HEK293 (cell line): ENCODE measurements around the gene MAPRE2.

Experiments
- MYNN ChIP-seq: fragments of 450-650 bp; formaldehyde crosslinking; IDR thresholded peaks from 2 replicates; pipeline ENCODE4 v1.5.1; 2016; ENCODE audit warnings: missing biosample characterization, missing genetic modification characterization, borderline replicate concordance
- ZNF146 ChIP-seq: fragments of 450-650 bp; formaldehyde crosslinking; IDR thresholded peaks from 2 replicates; pipeline ENCODE4 v1.5.1; 2016; ENCODE audit warnings: missing biosample characterization, missing genetic modification characterization
- ZNF184 ChIP-seq: fragments of 450-650 bp; IDR thresholded peaks from 2 replicates; pipeline ENCODE4 v1.5.1; 2018; ENCODE audit warnings: missing biosample characterization, mild to moderate bottlenecking, missing genetic modification characterization
- ZNF274 ChIP-seq, 2 experiments: fragments of 200-500 bp in 1 of 2; fragments of 450-650 bp in 1 of 2; sonication (Bioruptor generic) in 1 of 2; formaldehyde crosslinking in 1 of 2; IDR thresholded peaks; 2 replicates each; pipeline versions ENCODE4 v1.5.1 to v1.6.1; 2014 to 2016; ENCODE audit warnings: borderline replicate concordance in 1 of 2, inconsistent platforms in 1 of 2, low read length in 1 of 2, missing biosample characterization in 1 of 2, missing genetic modification characterization in 1 of 2
- ZNF777 ChIP-seq: fragments of 450-650 bp; formaldehyde crosslinking; IDR thresholded peaks from 2 replicates; pipeline ENCODE4 v1.5.1; 2017; ENCODE audit warnings: missing biosample characterization, missing genetic modification characterization, borderline replicate concordance
- ZNF837 ChIP-seq: fragments of 450-650 bp; formaldehyde crosslinking; IDR thresholded peaks from 2 replicates; pipeline ENCODE4 v1.5.1; 2016; ENCODE audit warnings: missing biosample characterization, missing genetic modification characterization
- TF ChIP-seq, protein P1 (sequence below): fragments of 450-650 bp; formaldehyde crosslinking; IDR thresholded peaks from 2 replicates; pipeline ENCODE4 v1.5.1; 2016; ENCODE audit warnings: missing biosample characterization, missing genetic modification characterization
- TF ChIP-seq, protein P2 (sequence below): fragments of 450-650 bp; formaldehyde crosslinking; IDR thresholded peaks from 2 replicates; pipeline ENCODE4 v1.5.1; 2016; ENCODE audit warnings: missing biosample characterization, missing genetic modification characterization
- TF ChIP-seq, protein P3 (sequence below): fragments of 450-650 bp; formaldehyde crosslinking; IDR thresholded peaks from 2 replicates; pipeline ENCODE4 v1.5.1; 2016; ENCODE audit warnings: missing biosample characterization, missing genetic modification characterization
- TF ChIP-seq, protein P4 (sequence below): fragments of 450-650 bp; formaldehyde crosslinking; IDR thresholded peaks from 2 replicates; pipeline ENCODE4 v1.5.1; 2017; ENCODE audit warnings: missing biosample characterization, missing genetic modification characterization

DNA sequence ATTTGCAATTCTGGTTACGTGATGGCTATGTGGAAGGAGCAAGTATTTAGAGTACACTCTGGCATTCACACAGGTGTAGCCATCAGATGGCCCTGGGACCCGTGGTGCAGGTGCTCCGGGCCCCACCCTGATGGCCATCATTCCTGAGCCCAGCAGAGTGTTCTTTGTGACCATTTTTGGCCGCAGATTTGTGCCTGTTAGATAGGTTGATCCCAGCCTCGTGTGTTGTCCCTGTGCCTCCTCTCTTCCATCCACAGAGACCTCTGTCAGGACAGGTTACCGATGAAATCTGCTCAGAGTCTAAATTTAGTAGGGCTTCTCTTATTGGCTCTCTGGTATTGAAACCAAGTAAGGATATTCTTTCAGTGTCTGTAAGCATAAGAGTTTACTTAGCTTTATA is 33.9 kb downstream of the MAPRE2 start:
- TF ChIP-seq, protein P1, sequence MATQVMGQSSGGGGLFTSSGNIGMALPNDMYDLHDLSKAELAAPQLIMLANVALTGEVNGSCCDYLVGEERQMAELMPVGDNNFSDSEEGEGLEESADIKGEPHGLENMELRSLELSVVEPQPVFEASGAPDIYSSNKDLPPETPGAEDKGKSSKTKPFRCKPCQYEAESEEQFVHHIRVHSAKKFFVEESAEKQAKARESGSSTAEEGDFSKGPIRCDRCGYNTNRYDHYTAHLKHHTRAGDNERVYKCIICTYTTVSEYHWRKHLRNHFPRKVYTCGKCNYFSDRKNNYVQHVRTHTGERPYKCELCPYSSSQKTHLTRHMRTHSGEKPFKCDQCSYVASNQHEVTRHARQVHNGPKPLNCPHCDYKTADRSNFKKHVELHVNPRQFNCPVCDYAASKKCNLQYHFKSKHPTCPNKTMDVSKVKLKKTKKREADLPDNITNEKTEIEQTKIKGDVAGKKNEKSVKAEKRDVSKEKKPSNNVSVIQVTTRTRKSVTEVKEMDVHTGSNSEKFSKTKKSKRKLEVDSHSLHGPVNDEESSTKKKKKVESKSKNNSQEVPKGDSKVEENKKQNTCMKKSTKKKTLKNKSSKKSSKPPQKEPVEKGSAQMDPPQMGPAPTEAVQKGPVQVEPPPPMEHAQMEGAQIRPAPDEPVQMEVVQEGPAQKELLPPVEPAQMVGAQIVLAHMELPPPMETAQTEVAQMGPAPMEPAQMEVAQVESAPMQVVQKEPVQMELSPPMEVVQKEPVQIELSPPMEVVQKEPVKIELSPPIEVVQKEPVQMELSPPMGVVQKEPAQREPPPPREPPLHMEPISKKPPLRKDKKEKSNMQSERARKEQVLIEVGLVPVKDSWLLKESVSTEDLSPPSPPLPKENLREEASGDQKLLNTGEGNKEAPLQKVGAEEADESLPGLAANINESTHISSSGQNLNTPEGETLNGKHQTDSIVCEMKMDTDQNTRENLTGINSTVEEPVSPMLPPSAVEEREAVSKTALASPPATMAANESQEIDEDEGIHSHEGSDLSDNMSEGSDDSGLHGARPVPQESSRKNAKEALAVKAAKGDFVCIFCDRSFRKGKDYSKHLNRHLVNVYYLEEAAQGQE = no peak
- TF ChIP-seq ZNF184 (tag by site-specific recombination) (no peak), ZNF146 (tag by site-specific recombination) (no peak), ZNF274 (IDR thresholded peaks at IDR 0.05; ENCODE audit: low read length) (no peak), ZNF274 (tag by site-specific recombination; IDR thresholded peaks at IDR 0.05; ENCODE audit: borderline replicate concordance) (no peak), MYNN (tag by site-specific recombination) (no peak), ZNF777 (tag by site-specific recombination) (no peak), ZNF837 (tag by site-specific recombination) (no peak)
- TF ChIP-seq, protein P2, sequence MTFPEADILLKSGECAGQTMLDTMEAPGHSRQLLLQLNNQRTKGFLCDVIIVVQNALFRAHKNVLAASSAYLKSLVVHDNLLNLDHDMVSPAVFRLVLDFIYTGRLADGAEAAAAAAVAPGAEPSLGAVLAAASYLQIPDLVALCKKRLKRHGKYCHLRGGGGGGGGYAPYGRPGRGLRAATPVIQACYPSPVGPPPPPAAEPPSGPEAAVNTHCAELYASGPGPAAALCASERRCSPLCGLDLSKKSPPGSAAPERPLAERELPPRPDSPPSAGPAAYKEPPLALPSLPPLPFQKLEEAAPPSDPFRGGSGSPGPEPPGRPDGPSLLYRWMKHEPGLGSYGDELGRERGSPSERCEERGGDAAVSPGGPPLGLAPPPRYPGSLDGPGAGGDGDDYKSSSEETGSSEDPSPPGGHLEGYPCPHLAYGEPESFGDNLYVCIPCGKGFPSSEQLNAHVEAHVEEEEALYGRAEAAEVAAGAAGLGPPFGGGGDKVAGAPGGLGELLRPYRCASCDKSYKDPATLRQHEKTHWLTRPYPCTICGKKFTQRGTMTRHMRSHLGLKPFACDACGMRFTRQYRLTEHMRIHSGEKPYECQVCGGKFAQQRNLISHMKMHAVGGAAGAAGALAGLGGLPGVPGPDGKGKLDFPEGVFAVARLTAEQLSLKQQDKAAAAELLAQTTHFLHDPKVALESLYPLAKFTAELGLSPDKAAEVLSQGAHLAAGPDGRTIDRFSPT = no peak
- TF ChIP-seq, protein P3, sequence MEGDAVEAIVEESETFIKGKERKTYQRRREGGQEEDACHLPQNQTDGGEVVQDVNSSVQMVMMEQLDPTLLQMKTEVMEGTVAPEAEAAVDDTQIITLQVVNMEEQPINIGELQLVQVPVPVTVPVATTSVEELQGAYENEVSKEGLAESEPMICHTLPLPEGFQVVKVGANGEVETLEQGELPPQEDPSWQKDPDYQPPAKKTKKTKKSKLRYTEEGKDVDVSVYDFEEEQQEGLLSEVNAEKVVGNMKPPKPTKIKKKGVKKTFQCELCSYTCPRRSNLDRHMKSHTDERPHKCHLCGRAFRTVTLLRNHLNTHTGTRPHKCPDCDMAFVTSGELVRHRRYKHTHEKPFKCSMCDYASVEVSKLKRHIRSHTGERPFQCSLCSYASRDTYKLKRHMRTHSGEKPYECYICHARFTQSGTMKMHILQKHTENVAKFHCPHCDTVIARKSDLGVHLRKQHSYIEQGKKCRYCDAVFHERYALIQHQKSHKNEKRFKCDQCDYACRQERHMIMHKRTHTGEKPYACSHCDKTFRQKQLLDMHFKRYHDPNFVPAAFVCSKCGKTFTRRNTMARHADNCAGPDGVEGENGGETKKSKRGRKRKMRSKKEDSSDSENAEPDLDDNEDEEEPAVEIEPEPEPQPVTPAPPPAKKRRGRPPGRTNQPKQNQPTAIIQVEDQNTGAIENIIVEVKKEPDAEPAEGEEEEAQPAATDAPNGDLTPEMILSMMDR = no peak
- TF ChIP-seq, protein P4, sequence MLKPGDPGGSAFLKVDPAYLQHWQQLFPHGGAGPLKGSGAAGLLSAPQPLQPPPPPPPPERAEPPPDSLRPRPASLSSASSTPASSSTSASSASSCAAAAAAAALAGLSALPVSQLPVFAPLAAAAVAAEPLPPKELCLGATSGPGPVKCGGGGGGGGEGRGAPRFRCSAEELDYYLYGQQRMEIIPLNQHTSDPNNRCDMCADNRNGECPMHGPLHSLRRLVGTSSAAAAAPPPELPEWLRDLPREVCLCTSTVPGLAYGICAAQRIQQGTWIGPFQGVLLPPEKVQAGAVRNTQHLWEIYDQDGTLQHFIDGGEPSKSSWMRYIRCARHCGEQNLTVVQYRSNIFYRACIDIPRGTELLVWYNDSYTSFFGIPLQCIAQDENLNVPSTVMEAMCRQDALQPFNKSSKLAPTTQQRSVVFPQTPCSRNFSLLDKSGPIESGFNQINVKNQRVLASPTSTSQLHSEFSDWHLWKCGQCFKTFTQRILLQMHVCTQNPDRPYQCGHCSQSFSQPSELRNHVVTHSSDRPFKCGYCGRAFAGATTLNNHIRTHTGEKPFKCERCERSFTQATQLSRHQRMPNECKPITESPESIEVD (tag by site-specific recombination) = no peak
